ENCODE results near the gene ARHGEF40.

GRCh38 chr14:21048638-21049037 lies 21.5 kb upstream of the ARHGEF40 start:
- TF ChIP-seq POLR2A (IDR thresholded peaks at IDR 0.05) (no peak), CTCF (IDR thresholded peaks at IDR 0.05) (no peak), EP300 (IDR thresholded peaks at IDR 0.05) (no peak)
